ENCODE results near the gene PKNOX1.
"Not testable (repeated sequence)": the region's sequence is repeated elsewhere in the genome, so short reads cannot be mapped to it uniquely, and the experiment has no call there.

The PKNOX1 gene

GRCh38 chr21:42973991-42974831 is at the start of gene PKNOX1:
Gene PKNOX1 (plus strand): TSS chr21:42974562. CDS start chr21:43004382, 29,820 bp downstream.
- peak; percentile 99 for DNase-seq (ENCODE audit: low spot score)

- no peak for DNase-seq (ENCODE audit: low spot score)
Observed at GRCh38 chr21:42925114-42925926, 49.0 kb upstream of the PKNOX1 start, which contains the start of gene ERVH48-1. Gene ERVH48-1 (minus strand): TSS chr21:42925630. CDS start chr21:42919006, 6,624 bp downstream.

GRCh38 chr21:42927474-42928200 is 46.7 kb upstream of the PKNOX1 start:
- DNase-seq (ENCODE audit: low spot score): not testable (repeated sequence)

- no peak for DNase-seq (ENCODE audit: low spot score)
Observed at GRCh38 chr21:42929969-42930368, 44.4 kb upstream of the PKNOX1 start.

- DNase-seq (ENCODE audit: low spot score): no peak
Observed at GRCh38 chr21:42931560-42932235, 42.7 kb upstream of the PKNOX1 start.

- DNase-seq (ENCODE audit: low spot score): not testable (repeated sequence)
Observed at GRCh38 chr21:42932378-42933136, 41.8 kb upstream of the PKNOX1 start.

- DNase-seq (ENCODE audit: low spot score): not testable (repeated sequence)
Observed at GRCh38 chr21:42933137-42933970, 41.0 kb upstream of the PKNOX1 start.

- DNase-seq (ENCODE audit: low spot score): not testable (repeated sequence)
Observed at GRCh38 chr21:42933973-42934372, 40.4 kb upstream of the PKNOX1 start.

GRCh38 chr21:42936360-42936759 is 38.0 kb upstream of the PKNOX1 start:
- not testable (repeated sequence) for DNase-seq (ENCODE audit: low spot score)

- not testable (repeated sequence) for DNase-seq (ENCODE audit: low spot score)
Observed at GRCh38 chr21:42937034-42937940, 37.1 kb upstream of the PKNOX1 start.

- no peak for DNase-seq (ENCODE audit: low spot score)
Observed at GRCh38 chr21:42937960-42938605, 36.3 kb upstream of the PKNOX1 start.

- not testable (repeated sequence) for DNase-seq (ENCODE audit: low spot score)
Observed at GRCh38 chr21:42938606-42938995, 35.8 kb upstream of the PKNOX1 start.

- DNase-seq (ENCODE audit: low spot score): no peak
Observed at GRCh38 chr21:42939582-42940413, 34.6 kb upstream of the PKNOX1 start.

- DNase-seq (ENCODE audit: low spot score): no peak
Observed at GRCh38 chr21:42941696-42942085, 32.7 kb upstream of the PKNOX1 start.

GRCh38 chr21:42942244-42942643 is 32.1 kb upstream of the PKNOX1 start:
- DNase-seq (ENCODE audit: low spot score): no peak

- not testable (repeated sequence) for DNase-seq (ENCODE audit: low spot score)
Observed at GRCh38 chr21:42949094-42949755, 25.1 kb upstream of the PKNOX1 start.

- not testable (repeated sequence) for DNase-seq (ENCODE audit: low spot score)
Observed at GRCh38 chr21:42951193-42951592, 23.2 kb upstream of the PKNOX1 start.
